PC-9 (cell line): ENCODE measurements around the gene APIP. TPM values are rescaled to one million over a fixed set of nuclear protein-coding genes. Genes with fewer than 3 reads are reported as not detected.

Experiments
- BruUV-seq: library from RNA; stranded (reverse); fragments of 400-500 nt; replicated peaks from 2 replicates; lab custom pipeline; 2021; lab: Mats Ljungman, UMichigan
- CTCF ChIA-PET: fragments of 300-600 bp; sonication (Branson Sonifier 250); formaldehyde crosslinking; loops from one replicate; lab custom pipeline; 2022; ENCODE audit warnings: antibody characterized with exemption; lab: Charles Lee
- POLR2A ChIA-PET: fragments of 300-600 bp; sonication (Branson Sonifier 250); formaldehyde crosslinking; loops from one replicate; lab custom pipeline; 2022; ENCODE audit warnings: antibody characterized with exemption; ENCODE audit not compliant: unreplicated experiment; lab: Charles Lee
- DNase-seq, 2 experiments: peaks; one replicate each; pipeline versions ENCODE4 v3.0.0 to v3.0.0-alpha.2; 2015 to 2022; ENCODE audit warnings: mixed read lengths in 1 of 2
- H2AFZ ChIP-seq: fragments of 200-600 bp; sonication (generic); 2 replicates; pipeline ENCODE4 v1.8.1; 2017; ENCODE audit warnings: antibody characterized with exemption
- H3F3A ChIP-seq: fragments of 200-600 bp; sonication (generic); 2 replicates; pipeline ENCODE4 v1.8.1; 2017; ENCODE audit warnings: antibody characterized with exemption, mild to moderate bottlenecking, low read depth; ENCODE audit not compliant: insufficient read depth
- H3K27ac ChIP-seq: fragments of 200-600 bp; sonication (generic); 2 replicates; pipeline ENCODE4 v1.6.1; 2016; ENCODE audit warnings: mixed run types
- H3K27me3 ChIP-seq: fragments of 200-600 bp; sonication (generic); 2 replicates; pipeline ENCODE4 v1.6.1; 2016; ENCODE audit warnings: low read depth, mixed run types; ENCODE audit not compliant: insufficient read depth
- H3K36me3 ChIP-seq: fragments of 200-600 bp; sonication (generic); 2 replicates; pipeline ENCODE4 v1.6.1; 2016; ENCODE audit warnings: low read depth, mixed run types
- H3K4me1 ChIP-seq: fragments of 200-600 bp; sonication (generic); replicated peaks from 2 replicates; pipeline ENCODE4 v1.6.1; 2016; ENCODE audit warnings: mixed run types; ENCODE audit not compliant: insufficient read depth
- H3K4me2 ChIP-seq: fragments of 200-600 bp; sonication (generic); 2 replicates; pipeline ENCODE4 v1.6.1; 2017; ENCODE audit warnings: mixed run types
- H3K4me3 ChIP-seq: fragments of 200-600 bp; sonication (generic); 2 replicates; pipeline ENCODE4 v1.6.1; 2016; ENCODE audit warnings: mixed run types
- H3K79me2 ChIP-seq: fragments of 200-600 bp; sonication (generic); 2 replicates; pipeline ENCODE4 v1.6.1; 2017; ENCODE audit warnings: low read depth, mixed run types
- H3K9me2 ChIP-seq: fragments of 200-600 bp; sonication (generic); 2 replicates; pipeline ENCODE4 v1.8.1; 2017; ENCODE audit warnings: mild to moderate bottlenecking; ENCODE audit not compliant: insufficient read depth
- H3K9me3 ChIP-seq: fragments of 200-600 bp; sonication (generic); 2 replicates; pipeline ENCODE4 v1.8.1; 2016; ENCODE audit warnings: low read depth; ENCODE audit not compliant: insufficient read depth
- H4K20me1 ChIP-seq: fragments of 200-600 bp; sonication (generic); 2 replicates; pipeline ENCODE4 v1.8.1; 2017; ENCODE audit not compliant: insufficient read depth
- EZH2 ChIP-seq: fragments of 200-600 bp; sonication (generic); IDR thresholded peaks from 2 replicates; pipeline ENCODE4 v1.8.0; 2017; ENCODE audit warnings: antibody characterized with exemption, low read depth
- intact Hi-C: fragments of 100-400 bp; cut with micrococcal nuclease; formaldehyde crosslinking; loops from one replicate; pipeline ENCODE4 v1.10.0; 2022; ENCODE audit not compliant: unreplicated experiment
- total RNA-seq: library from RNA; stranded (reverse); gene quantifications from 2 replicates; pipeline ENCODE4 v1.2.3, GENCODE V29; 2021
- TF ChIP-seq, protein P1 (sequence below): fragments of 200-600 bp; sonication (generic); conservative IDR thresholded peaks from 2 replicates; pipeline ENCODE4 v1.6.1; 2017; ENCODE audit warnings: mixed run types, antibody characterized with exemption, mild to moderate bottlenecking, moderate library complexity

The APIP gene
- total RNA-seq, 1 experiment from 2014 or later: 41.0 TPM

DNA sequence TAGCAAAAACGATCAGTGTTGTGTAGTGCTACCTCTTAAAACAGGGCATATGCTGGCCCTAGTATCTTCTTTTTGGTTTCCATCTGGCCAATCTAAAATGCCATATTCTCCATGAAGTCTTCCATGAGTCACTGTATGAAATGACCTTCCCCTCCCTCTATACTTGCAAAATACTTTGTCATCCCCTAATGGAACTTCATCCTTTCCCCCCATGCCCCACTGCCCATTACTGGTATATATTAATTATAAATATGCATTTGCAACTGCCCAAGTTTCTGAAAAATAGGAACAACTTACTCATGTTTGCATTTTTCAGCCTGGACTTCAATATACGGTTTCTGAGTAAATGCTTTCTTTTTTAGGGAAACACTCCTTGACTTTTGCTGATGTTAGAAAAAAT, 4.5 kb downstream of the APIP start:
- H3K27ac ChIP-seq: no peak overlapping the region
- no peak for DNase-seq
- BruUV-seq: no TSS peak
- intact Hi-C loops: loop anchor here (10.0 kb wide), 1 partner anchor 807 kb away; the partner anchor contains the start of gene NAT10
- no peak overlapping the region for H3K4me2 ChIP-seq
- peaks cover 27% of the 10 kb centered on the region for H3F3A ChIP-seq
- H3K79me2 ChIP-seq: peaks cover 38% of the 10 kb centered on the region
- H3K4me3 ChIP-seq: no peak overlapping the region
- H4K20me1 ChIP-seq: no peaks in the 10 kb centered on the region
- H3K4me1 ChIP-seq: peaks cover 30% of the 10 kb centered on the region
- CTCF ChIA-PET: no interaction called here
- H3K36me3 ChIP-seq: 0 out of 2 replicates have a peak, but pooled peaks cover 8% of the 10 kb centered on the region
- H2AFZ ChIP-seq: no peak overlapping the region
- H3K27me3 ChIP-seq: no peaks in the 10 kb centered on the region
- TF ChIP-seq EZH2: no peak
- TF ChIP-seq, protein P1, sequence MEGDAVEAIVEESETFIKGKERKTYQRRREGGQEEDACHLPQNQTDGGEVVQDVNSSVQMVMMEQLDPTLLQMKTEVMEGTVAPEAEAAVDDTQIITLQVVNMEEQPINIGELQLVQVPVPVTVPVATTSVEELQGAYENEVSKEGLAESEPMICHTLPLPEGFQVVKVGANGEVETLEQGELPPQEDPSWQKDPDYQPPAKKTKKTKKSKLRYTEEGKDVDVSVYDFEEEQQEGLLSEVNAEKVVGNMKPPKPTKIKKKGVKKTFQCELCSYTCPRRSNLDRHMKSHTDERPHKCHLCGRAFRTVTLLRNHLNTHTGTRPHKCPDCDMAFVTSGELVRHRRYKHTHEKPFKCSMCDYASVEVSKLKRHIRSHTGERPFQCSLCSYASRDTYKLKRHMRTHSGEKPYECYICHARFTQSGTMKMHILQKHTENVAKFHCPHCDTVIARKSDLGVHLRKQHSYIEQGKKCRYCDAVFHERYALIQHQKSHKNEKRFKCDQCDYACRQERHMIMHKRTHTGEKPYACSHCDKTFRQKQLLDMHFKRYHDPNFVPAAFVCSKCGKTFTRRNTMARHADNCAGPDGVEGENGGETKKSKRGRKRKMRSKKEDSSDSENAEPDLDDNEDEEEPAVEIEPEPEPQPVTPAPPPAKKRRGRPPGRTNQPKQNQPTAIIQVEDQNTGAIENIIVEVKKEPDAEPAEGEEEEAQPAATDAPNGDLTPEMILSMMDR: no peak
- no peaks in the 10 kb centered on the region; the same call in 1 of the 2 replicates for H3K9me2 ChIP-seq
- POLR2A ChIA-PET: no interaction called here
- no peaks in the 10 kb centered on the region for H3K9me3 ChIP-seq

GRCh38 chr11:34910817-34911216, 5.4 kb downstream of the APIP start:
- intact Hi-C loops: loop anchor here (10.0 kb wide), 1 partner anchor 806 kb away; the partner anchor contains the start of gene NAT10
- no peaks in the 10 kb centered on the region; the same call in 1 of the 2 replicates for H3K9me2 ChIP-seq
- H3F3A ChIP-seq: peaks cover 26% of the 10 kb centered on the region
- no peaks in the 10 kb centered on the region for H3K9me3 ChIP-seq
- DNase-seq: no peak
- H3K27ac ChIP-seq: no peak overlapping the region
- H3K79me2 ChIP-seq: peaks cover 39% of the 10 kb centered on the region
- no peak overlapping the region for H3K4me3 ChIP-seq
- H3K4me2 ChIP-seq: peak overlapping the region; percentile 58; the same call in 1 of the 2 replicates
- peaks cover 30% of the 10 kb centered on the region for H3K4me1 ChIP-seq
- H4K20me1 ChIP-seq: no peaks in the 10 kb centered on the region
- POLR2A ChIA-PET: no interaction called here
- H3K27me3 ChIP-seq: no peaks in the 10 kb centered on the region
- 0 out of 2 replicates have a peak, but pooled peaks cover 8% of the 10 kb centered on the region for H3K36me3 ChIP-seq
- no TSS peak for BruUV-seq
- TF ChIP-seq, protein P1: no peak
- no peak for TF ChIP-seq EZH2
- H2AFZ ChIP-seq: no peak overlapping the region
- CTCF ChIA-PET: no interaction called here

DNA sequence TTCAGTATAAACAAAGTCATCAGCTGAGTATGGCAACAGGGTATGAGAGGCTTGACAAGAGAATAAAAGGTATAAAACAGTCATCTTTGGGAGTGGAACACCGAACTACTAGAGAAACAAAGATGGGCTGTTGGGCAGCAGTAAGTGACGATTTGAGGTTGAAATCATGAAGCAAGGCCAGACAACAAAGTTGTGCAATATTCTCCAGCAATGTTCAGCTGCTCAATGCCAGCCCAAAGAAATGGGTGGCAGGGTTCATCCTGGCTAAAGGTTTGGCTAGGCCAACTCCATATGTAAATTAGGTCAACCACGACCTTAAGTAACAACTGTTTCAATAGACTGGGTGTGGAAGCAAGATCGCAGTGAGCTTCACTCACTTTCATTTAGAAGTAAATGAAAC, 6.2 kb downstream of the APIP start:
- CTCF ChIA-PET: no interaction called here
- Histone ChIP-seq H3K27me3 (no peaks in the 10 kb centered on the region), H2AFZ (no peak overlapping the region), H3K4me3 (no peak overlapping the region), H3K4me2 (peak overlapping the region; percentile 58), H3K9me3 (no peaks in the 10 kb centered on the region), H3K79me2 (peaks cover 31% of the 10 kb centered on the region), H3K36me3 (0 out of 2 replicates have a peak, but pooled peaks cover 8% of the 10 kb centered on the region), H3F3A (peaks cover 17% of the 10 kb centered on the region), H4K20me1 (no peaks in the 10 kb centered on the region), H3K4me1 (peaks cover 26% of the 10 kb centered on the region), H3K27ac (peak overlapping the region; percentile 35; the same call in 1 of the 2 replicates), H3K9me2 (no peaks in the 10 kb centered on the region; the same call in 1 of the 2 replicates)
- BruUV-seq: no TSS peak
- intact Hi-C loops: loop anchor here (10.0 kb wide), 1 partner anchor 805 kb away; the partner anchor contains the start of gene NAT10
- TF ChIP-seq EZH2: no peak
- POLR2A ChIA-PET: no interaction called here
- DNase-seq: peak in 1 of 2 experiments; percentile 63
